Fibroblast of the aortic adventitia (primary cell): ENCODE results near the gene MPPED2. TPM values are rescaled to one million over a fixed set of nuclear protein-coding genes. Genes with fewer than 3 reads are reported as not detected.

Experiments used
- DNase-seq: peaks from one replicate; pipeline ENCODE4 v3.0.0-alpha.2; 2010; ENCODE audit warnings: low read depth
- H3K4me3 ChIP-seq: 2 replicates; pipeline ENCODE4 v1.5.1; 2011; ENCODE audit warnings: low read depth, mild to moderate bottlenecking, control low read depth, low read length, moderate library complexity
- total RNA-seq: library from RNA; depleted of rRNA; stranded (reverse); fragments of >200 nt; gene quantifications from 2 replicates; pipeline ENCODE4 v1.2.3, GENCODE V29; 2012; ENCODE audit warnings: low replicate concordance
- TF ChIP-seq, protein P1 (sequence below): IDR thresholded peaks from 2 replicates; pipeline ENCODE4 v1.5.1; 2011; ENCODE audit warnings: mild to moderate bottlenecking, low read length, control low read depth, inconsistent platforms; ENCODE audit not compliant: insufficient read depth

The MPPED2 gene
- total RNA-seq, 1 donor: 0.18 TPM

DNA sequence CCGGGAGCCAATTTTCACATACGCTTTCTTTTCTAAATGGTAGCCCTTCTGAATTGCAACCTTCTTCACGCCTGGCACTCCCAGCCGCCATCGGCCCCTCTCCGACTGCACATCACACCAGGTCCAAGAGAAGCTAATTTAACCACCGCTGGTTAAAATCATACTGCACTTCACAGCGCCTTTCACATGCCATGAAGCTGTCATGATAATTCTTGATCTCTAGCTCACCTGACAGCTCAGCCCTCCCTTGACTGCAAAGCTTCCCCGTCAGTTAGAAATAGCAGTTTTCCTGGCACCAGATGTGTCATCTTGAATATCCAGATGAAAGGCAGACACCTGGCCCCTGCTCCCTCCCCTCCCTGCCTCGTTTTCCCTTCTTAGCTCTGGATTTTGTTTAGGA is 161.8 kb downstream of the MPPED2 start:
- no peak for DNase-seq
- TF ChIP-seq, protein P1, sequence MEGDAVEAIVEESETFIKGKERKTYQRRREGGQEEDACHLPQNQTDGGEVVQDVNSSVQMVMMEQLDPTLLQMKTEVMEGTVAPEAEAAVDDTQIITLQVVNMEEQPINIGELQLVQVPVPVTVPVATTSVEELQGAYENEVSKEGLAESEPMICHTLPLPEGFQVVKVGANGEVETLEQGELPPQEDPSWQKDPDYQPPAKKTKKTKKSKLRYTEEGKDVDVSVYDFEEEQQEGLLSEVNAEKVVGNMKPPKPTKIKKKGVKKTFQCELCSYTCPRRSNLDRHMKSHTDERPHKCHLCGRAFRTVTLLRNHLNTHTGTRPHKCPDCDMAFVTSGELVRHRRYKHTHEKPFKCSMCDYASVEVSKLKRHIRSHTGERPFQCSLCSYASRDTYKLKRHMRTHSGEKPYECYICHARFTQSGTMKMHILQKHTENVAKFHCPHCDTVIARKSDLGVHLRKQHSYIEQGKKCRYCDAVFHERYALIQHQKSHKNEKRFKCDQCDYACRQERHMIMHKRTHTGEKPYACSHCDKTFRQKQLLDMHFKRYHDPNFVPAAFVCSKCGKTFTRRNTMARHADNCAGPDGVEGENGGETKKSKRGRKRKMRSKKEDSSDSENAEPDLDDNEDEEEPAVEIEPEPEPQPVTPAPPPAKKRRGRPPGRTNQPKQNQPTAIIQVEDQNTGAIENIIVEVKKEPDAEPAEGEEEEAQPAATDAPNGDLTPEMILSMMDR: no peak
- H3K4me3 ChIP-seq: no peak overlapping the region

DNA sequence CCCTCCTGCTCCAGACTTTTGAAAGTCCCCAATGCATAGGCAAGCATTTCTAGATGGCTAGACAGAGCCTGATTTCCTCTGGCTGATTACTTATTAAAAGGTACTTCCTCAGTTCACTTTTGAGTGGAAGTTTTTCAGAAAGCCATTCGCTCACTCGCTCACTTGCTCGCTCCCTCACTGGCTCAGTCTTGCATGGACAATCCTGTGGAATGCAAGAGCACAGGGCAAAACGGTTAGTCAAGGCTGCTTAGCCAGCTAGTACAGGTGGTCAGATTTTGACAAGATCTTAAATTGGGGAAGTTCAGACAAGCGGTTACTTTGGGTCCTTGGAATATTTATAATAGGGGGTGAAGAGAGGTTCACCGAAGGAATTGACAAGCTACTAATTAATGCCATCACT is 162.3 kb downstream of the MPPED2 start:
- TF ChIP-seq, protein P1: no peak
- no peak for DNase-seq
- H3K4me3 ChIP-seq: no peak overlapping the region

DNA sequence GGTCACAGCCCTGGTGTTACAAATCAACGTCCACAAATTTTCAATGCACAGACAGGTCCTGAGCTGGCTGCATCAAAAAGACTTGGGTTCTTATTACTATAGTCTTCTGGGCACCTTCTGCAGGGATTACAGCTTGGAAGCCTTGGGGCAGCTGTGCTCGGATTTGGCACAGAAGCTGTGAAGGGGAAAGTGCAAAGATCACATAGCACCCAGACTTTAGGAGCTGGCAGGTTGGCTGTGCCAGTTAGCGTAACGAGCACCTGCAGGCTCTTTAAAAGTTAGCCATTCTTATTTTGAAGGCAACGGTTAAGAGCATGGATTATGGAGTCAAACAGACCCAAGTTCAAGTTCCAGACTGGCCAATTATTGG is 162.9 kb downstream of the MPPED2 start:
- no peak for DNase-seq
- TF ChIP-seq, protein P1: no peak
- H3K4me3 ChIP-seq: no peak overlapping the region

DNA sequence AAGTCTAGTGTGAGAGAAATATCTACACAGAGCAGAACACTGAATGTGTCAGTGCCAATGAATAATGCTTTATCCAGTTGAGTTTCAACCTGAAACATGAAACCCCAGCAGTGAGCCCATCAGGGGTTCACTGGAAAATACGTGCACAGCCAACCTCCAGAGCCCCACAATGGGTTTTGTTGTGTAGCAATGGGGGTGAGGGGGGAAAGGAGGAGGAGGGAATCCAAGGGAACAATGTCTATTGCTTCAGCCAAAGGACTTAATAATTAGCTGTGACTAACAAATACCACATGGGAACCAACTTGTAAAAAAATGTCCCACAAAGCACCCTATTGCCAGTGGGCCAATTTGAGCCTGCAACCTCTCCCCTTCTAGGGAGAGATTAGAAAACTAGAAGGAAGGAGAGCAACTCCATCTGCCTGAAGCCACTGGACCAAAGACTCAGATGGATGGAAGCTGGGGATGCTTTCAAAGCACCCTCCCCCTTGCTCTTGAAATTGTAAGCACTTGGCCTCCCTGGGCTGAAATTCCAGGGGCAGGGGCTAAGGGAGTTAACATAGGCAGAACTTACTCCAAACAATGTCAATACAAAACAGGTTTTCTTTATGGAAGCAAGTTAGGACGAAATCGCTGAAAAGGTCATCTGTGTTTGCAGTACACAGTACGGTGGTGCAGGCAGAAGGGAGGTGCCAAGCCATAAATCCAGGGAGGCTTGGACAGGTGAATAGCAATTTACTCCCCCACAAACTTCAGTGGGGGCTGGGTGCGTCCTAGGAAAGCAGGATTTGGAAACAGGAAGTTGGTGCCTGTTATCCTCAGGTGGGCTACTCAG is 163.5 kb downstream of the MPPED2 start:
- no peak for DNase-seq
- TF ChIP-seq, protein P1: no peak
- H3K4me3 ChIP-seq: no peak overlapping the region

DNA sequence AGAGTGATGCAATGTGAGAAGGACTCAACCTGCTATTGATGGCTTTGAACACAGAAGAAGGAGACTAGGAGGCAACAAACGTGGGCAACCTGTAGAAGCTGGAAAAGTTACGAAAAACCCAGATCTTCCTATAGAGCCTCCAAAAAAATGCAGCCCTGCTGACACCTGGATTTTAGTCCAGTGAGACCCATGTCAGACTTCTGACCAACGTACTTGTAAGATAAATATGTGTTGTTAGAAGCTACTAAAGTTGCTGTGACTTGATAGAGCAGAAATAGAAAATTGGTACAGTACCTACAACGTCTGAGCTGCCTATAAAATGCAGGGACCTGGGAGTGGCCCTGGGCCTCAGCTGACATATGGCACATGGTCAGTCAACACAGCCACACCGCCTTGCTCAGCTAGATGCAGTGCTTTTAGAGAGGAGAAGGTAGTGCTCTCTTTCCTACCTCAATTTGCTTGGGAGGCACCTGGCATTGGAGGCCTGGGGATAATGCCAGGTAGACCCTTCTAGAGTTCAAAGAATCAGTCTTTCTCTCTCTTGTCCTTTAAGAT is 165.8 kb downstream of the MPPED2 start:
- TF ChIP-seq, protein P1: no peak
- no peak overlapping the region for H3K4me3 ChIP-seq
- DNase-seq: no peak

DNA sequence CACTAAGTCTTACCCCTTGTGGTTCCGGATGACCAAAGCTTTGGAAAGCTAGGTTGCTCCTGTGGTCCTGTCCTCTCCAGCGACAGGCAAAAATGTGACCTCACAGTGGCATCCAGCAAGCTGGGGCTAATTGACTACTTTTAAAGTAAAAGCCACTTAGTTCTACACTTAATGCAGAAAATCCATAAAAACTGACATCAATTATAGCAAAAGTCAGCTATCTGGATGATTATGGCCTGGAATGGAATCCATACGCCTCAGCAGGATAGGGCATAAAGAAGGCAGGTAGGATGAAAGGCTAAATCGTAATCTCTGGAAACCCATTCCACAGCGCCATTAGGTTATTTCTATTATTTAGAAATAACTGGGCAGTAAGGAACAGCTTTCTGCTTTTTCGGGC is 171.3 kb downstream of the MPPED2 start:
- no peak for DNase-seq
- H3K4me3 ChIP-seq: no peak overlapping the region
- TF ChIP-seq, protein P1: no peak
